Measurements from ENCODE around the gene KLHL29.

DNA sequence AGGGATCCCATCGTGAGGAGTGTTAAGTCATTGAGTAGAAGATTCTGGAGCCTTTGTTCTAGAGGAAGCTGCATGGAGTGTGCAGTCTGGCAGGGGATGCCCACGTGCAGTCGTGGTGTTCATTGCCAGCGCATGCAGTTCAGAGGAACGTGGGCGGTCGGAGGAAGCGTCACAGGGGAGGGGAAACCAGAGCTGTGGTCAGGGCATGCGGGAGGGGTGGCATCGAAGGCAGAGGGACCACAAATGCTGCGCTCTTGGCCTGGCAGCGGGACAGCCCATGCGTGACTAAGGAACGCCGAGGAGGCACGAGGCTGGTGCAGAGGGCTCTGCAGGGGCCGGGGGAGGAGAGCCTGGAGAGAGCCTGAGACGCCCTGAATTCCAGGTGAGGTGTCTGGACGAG is 141.1 kb downstream of the KLHL29 start:
- TF ChIP-seq, protein P1, sequence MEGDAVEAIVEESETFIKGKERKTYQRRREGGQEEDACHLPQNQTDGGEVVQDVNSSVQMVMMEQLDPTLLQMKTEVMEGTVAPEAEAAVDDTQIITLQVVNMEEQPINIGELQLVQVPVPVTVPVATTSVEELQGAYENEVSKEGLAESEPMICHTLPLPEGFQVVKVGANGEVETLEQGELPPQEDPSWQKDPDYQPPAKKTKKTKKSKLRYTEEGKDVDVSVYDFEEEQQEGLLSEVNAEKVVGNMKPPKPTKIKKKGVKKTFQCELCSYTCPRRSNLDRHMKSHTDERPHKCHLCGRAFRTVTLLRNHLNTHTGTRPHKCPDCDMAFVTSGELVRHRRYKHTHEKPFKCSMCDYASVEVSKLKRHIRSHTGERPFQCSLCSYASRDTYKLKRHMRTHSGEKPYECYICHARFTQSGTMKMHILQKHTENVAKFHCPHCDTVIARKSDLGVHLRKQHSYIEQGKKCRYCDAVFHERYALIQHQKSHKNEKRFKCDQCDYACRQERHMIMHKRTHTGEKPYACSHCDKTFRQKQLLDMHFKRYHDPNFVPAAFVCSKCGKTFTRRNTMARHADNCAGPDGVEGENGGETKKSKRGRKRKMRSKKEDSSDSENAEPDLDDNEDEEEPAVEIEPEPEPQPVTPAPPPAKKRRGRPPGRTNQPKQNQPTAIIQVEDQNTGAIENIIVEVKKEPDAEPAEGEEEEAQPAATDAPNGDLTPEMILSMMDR (IDR thresholded peaks at IDR 0.05; ENCODE audit: extremely low read depth in 1 of 2, insufficient read depth in 1 of 2, low read depth in 1 of 2, low read length in 2 of 2), result no peak
- no peak for TF ChIP-seq POLR2A (IDR thresholded peaks at IDR 0.05; ENCODE audit: low read depth, low read length)
- no peak for TF ChIP-seq JUN (IDR thresholded peaks at IDR 0.05; ENCODE audit: borderline replicate concordance, insufficient read depth, insufficient read length, low read depth)
- TF ChIP-seq MAX (IDR thresholded peaks at IDR 0.05; ENCODE audit: insufficient read depth, insufficient read length), result no peak

Measured in endothelial cell of umbilical vein (primary cell).